Measurements from ENCODE around the gene ENTHD1.
A peak's percentile ranks its signal among the peaks of the same experiment; 100 is the strongest.

ENTHD1 gene

DNA sequence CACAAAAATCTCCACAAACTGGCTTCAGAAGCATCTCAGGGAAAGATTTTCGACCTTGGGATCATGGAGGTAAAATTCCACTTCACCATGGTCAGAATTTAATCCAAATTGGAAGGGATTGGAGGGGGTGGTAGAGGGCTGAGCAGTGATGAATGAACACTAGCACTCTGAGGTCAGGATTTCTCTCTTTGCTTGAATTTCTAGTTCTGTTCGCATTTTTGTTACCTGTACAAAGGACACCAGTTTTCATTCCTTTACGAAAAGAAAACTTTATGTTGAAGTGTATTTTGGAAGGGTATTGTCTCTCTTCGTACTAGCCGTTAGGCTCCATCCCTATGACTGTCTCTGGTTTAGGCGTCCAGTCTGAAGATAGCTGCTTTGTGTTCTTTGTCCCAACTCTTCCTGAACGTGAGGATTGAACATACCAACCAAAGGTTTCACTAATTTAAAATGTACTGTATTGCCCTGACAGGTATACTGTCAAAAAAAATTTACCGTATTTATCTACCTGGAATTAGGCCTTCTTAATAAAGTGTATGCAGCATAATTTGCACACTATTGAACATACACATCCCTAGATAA, 8.1 kb upstream of the ENTHD1 start:
- TF ChIP-seq, protein P1, sequence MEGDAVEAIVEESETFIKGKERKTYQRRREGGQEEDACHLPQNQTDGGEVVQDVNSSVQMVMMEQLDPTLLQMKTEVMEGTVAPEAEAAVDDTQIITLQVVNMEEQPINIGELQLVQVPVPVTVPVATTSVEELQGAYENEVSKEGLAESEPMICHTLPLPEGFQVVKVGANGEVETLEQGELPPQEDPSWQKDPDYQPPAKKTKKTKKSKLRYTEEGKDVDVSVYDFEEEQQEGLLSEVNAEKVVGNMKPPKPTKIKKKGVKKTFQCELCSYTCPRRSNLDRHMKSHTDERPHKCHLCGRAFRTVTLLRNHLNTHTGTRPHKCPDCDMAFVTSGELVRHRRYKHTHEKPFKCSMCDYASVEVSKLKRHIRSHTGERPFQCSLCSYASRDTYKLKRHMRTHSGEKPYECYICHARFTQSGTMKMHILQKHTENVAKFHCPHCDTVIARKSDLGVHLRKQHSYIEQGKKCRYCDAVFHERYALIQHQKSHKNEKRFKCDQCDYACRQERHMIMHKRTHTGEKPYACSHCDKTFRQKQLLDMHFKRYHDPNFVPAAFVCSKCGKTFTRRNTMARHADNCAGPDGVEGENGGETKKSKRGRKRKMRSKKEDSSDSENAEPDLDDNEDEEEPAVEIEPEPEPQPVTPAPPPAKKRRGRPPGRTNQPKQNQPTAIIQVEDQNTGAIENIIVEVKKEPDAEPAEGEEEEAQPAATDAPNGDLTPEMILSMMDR (IDR thresholded peaks at IDR 0.05; ENCODE audit: borderline replicate concordance, insufficient read depth, low read depth, low read length) = no peak
- peak overlapping the region; percentile 33 for H3K4me3 ChIP-seq (ENCODE audit: low read depth, low read length)

DNA sequence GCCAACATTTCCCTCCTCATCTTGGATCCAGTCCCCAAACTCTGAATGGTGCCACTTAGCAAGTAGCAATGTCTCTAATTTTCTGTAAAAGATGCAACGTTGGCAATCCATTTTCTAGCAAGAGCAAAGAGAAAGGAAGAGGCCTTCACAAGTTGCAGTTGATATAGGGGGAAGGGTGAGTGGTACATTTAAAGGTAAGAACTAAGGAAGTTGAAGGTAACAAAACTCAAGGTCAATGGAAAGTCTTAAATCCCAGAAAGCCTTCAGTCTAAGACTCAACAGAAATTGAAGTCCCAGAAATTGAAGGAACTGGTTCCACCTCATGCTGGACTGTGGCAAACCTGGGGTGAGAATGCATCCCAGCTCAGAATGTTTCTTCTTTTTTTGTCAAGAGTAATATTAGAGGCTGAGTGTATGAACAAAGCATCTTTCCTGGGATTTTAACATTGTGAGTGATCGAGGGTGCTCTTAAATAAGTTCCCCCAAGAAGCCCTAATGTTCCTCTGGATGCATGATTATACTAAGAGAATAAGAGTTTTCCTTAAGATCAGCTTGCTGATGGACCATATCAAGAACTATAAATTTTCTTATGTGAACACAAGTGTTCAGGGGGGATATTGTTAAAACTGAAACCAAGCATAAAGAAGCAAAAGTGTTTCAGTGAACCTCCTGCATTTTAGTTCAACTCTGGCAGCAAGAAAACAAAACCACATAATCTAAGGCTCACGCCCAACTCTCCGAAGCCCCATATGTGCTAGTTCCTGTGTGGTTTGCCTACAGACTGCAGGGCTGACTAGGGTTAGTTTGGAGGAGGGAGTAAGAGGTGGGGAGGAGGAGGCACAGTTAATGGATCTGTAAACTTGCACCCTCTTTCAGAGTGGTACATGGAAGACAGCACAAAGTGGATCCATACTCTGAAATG, 7.0 kb upstream of the ENTHD1 start, which contains the start of gene GRAP2:
Gene GRAP2 (plus strand): TSS at position 779 of the 922 bp plus-strand sequence. CDS start 46,023 bp downstream, outside the sequence.
- TF ChIP-seq, protein P1 (IDR thresholded peaks at IDR 0.05; ENCODE audit: borderline replicate concordance, insufficient read depth, low read depth, low read length) = no peak
- H3K4me3 ChIP-seq (ENCODE audit: low read depth, low read length) = peak within 1 kb of the TSS; percentile 33

DNA sequence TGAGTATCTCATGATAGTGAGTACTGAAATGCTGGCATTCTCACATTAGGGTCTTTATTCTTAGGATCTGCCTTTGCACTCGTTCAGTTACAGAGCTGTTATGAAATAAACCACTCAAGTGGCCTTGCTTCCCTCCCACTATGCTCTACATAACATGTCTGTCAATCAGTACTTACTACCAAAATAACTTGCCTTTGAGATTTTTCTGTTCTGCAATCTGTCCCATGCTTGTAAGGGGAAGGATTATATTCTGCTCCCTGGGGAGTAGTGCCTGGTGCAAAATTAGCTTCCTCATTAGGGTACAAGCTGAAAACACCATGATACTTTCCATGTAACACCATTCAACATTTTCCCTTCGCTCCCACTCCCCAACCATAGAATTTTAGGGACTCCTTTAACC, 5.4 kb upstream of the ENTHD1 start:
- TF ChIP-seq, protein P1 (IDR thresholded peaks at IDR 0.05; ENCODE audit: borderline replicate concordance, insufficient read depth, low read depth, low read length) = no peak
- H3K4me3 ChIP-seq (ENCODE audit: low read depth, low read length) = no peak overlapping the region

DNA sequence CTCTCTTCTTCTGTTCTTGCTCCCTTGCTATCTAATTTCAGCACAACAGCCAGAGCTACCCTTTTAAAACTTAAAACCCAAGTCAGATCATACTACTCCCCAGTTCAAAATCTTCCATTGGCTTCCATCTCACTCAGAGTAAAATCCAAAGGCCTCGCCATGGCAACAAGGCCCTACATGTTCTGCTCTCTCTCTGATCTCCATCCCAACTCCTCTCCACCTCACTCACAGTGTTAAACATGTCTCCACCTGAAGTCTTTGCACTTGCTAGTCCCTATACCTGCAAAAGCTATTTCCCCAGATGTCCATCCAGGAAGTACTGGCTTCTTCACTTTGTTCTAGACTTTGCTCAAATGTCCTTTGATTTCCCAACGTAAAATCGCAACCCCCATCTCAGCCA, 4.3 kb upstream of the ENTHD1 start:
- TF ChIP-seq, protein P1 (IDR thresholded peaks at IDR 0.05; ENCODE audit: borderline replicate concordance, insufficient read depth, low read depth, low read length) = no peak
- H3K4me3 ChIP-seq (ENCODE audit: low read depth, low read length) = no peak overlapping the region

DNA sequence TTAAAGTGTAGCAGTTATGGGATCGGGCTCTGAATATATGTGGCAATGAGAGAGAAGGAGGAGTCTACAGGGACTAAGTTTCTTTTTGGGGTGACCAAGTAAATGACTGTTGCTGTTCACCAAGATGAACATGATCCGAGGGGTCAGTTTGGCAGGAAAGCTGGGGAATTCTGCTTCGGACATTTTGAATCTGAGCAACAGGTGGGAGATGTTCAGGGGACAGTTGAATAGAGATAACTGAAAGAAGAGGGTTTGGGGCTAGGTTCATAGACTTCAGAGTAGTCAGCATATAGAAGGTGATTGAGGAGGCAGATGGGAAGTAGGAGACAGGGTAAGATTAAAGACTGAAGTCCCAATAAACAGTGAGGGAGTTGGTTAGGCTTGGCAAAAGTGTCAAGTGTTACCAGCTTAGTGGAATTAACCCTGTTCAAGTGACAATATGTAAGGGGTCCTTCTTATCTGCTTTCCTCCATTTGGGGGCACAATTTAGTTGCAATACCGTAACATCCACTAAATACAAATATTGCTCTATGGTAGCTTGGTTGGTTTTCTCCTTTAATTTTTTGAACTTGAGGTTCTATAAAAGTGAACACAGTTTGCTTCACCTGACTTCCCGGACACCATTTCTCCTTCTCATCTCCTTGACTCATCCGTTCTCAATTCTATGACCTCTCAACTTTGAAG, 2.9 kb upstream of the ENTHD1 start:
- TF ChIP-seq, protein P1 (IDR thresholded peaks at IDR 0.05; ENCODE audit: borderline replicate concordance, insufficient read depth, low read depth, low read length) = no peak
- H3K4me3 ChIP-seq (ENCODE audit: low read depth, low read length) = no peak overlapping the region

DNA sequence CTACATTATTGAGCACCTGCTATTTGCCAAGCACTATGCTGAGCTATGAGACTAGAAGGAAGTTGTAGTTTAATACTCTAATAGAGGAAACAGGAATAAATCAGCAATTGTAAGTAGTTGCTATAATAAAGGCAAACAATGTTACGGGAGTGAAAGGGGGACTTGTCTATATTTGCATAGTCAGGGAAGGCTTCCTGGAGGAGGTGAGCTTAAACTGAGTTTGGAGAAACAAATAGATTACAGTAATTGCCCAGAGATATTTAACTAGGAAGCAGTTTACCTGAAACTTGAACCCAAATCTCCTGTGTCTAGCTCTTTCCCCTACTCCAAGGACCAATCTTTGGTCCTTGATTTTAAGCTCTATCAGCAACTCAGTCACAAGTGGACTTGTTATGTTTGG, 2.1 kb upstream of the ENTHD1 start:
- H3K4me3 ChIP-seq (ENCODE audit: low read depth, low read length) = no peak overlapping the region
- TF ChIP-seq, protein P1 (IDR thresholded peaks at IDR 0.05; ENCODE audit: borderline replicate concordance, insufficient read depth, low read depth, low read length) = no peak
